ENCODE data around the gene KLF11. TPM values are rescaled to one million over a fixed set of nuclear protein-coding genes. Genes with fewer than 3 reads are reported as not detected.

Gene KLF11
- polyA plus RNA-seq, 1 experiment = 4.9 TPM

GRCh38 chr2:10031886-10032745 is 11.2 kb upstream of the KLF11 start:
- CTCF ChIA-PET = no interaction called here
- DNase-seq (ENCODE audit: low read depth, low spot score) = no peak
- no peaks in the 10 kb centered on the region; the same call in 1 of the 2 replicates for H3K9me3 ChIP-seq (ENCODE audit: control insufficient read depth, insufficient read depth, low read length)
- no peaks in the 10 kb centered on the region for H3K27me3 ChIP-seq (ENCODE audit: control insufficient read depth, insufficient read depth, low read length)
- H3K27ac ChIP-seq (ENCODE audit: low read depth, low read length) = no peak overlapping the region
- POLR2A ChIA-PET = no interaction called here
- TF ChIP-seq CTCF (IDR thresholded peaks at IDR 0.05; ENCODE audit: low read depth, low read length) = no peak
- no peak overlapping the region for H3K4me3 ChIP-seq (ENCODE audit: low read depth, low read length)

- H3K9me3 ChIP-seq (ENCODE audit: control insufficient read depth, insufficient read depth, low read length) = no peaks in the 10 kb centered on the region; the same call in 1 of the 2 replicates
- no peak overlapping the region for H3K27ac ChIP-seq (ENCODE audit: low read depth, low read length)
- CTCF ChIA-PET = no interaction called here
- TF ChIP-seq CTCF (IDR thresholded peaks at IDR 0.05; ENCODE audit: low read depth, low read length) = no peak
- POLR2A ChIA-PET = no interaction called here
- no peak overlapping the region for H3K4me3 ChIP-seq (ENCODE audit: low read depth, low read length)
- no peaks in the 10 kb centered on the region for H3K27me3 ChIP-seq (ENCODE audit: control insufficient read depth, insufficient read depth, low read length)
- DNase-seq (ENCODE audit: low read depth, low spot score) = no peak
These were observed 10.6 kb upstream of the KLF11 start for GRCh38 chr2:10032746-10033105.

- CTCF ChIA-PET = no interaction called here
- Histone ChIP-seq H3K9me3 (ENCODE audit: control insufficient read depth, insufficient read depth, low read length) (no peaks in the 10 kb centered on the region; the same call in 1 of the 2 replicates), H3K4me3 (ENCODE audit: low read depth, low read length) (no peak overlapping the region), H3K27me3 (ENCODE audit: control insufficient read depth, insufficient read depth, low read length) (no peaks in the 10 kb centered on the region), H3K27ac (ENCODE audit: low read depth, low read length) (no peak overlapping the region)
- POLR2A ChIA-PET = interaction anchor here (0.6 kb wide), 2 partner anchors 24 to 110 kb away, joined by 3 read pairs; no protein-coding TSS in a partner anchor
- DNase-seq (ENCODE audit: low read depth, low spot score) = no peak
- TF ChIP-seq CTCF (IDR thresholded peaks at IDR 0.05; ENCODE audit: low read depth, low read length) = no peak
These were observed 9.9 kb upstream of the KLF11 start for GRCh38 chr2:10033251-10034006.

GRCh38 chr2:10034333-10035052 is 8.9 kb upstream of the KLF11 start:
- H3K27ac ChIP-seq (ENCODE audit: low read depth, low read length) = no peak overlapping the region
- no peaks in the 10 kb centered on the region; the same call in 1 of the 2 replicates for H3K9me3 ChIP-seq (ENCODE audit: control insufficient read depth, insufficient read depth, low read length)
- DNase-seq (ENCODE audit: low read depth, low spot score) = no peak
- ChIA-PET CTCF (interaction anchor here (0.6 to 2.6 kb wide), 2 partner anchors 50 to 376 kb away, joined by 5 to 15 read pairs; no protein-coding TSS in a partner anchor), POLR2A (no interaction called here)
- H3K27me3 ChIP-seq (ENCODE audit: control insufficient read depth, insufficient read depth, low read length) = no peaks in the 10 kb centered on the region
- TF ChIP-seq CTCF (IDR thresholded peaks at IDR 0.05; ENCODE audit: low read depth, low read length) = no peak
- H3K4me3 ChIP-seq (ENCODE audit: low read depth, low read length) = no peak overlapping the region

Measured in AG04450 (cell line).